ENCODE measurements around the gene TMEM95.

Gene TMEM95

DNA sequence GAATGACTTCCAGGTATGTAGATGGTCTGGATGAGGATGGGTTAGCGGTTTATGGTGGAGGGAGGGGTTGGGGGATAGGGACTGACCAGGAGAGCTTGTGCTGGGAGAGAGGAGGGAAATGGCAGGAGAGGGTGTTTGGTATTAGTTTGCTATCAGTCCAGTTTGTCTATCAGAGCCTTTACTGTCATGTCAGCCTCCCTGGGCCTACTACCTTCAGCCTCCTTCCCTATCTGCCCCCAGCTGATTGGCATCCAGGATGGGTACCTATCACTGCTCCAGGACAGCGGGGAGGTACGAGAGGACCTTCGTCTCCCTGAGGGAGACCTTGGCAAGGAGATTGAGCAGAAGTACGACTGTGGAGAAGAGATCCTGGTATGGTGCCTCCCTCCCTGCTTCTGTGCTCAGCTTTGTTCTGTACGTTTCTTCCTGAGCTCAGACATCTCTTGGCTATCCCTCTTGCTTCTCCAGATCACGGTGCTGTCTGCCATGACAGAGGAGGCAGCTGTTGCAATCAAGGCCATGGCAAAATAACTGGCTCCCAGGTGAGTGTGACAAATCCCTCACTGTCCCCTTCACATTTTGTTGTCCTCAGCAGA, 43.7 kb upstream of the TMEM95 start:
- no peak overlapping the region for H3K4me3 ChIP-seq (ENCODE audit: low read length)
- DNase-seq (ENCODE audit: low read depth), result no peak
- TF ChIP-seq, protein P1, sequence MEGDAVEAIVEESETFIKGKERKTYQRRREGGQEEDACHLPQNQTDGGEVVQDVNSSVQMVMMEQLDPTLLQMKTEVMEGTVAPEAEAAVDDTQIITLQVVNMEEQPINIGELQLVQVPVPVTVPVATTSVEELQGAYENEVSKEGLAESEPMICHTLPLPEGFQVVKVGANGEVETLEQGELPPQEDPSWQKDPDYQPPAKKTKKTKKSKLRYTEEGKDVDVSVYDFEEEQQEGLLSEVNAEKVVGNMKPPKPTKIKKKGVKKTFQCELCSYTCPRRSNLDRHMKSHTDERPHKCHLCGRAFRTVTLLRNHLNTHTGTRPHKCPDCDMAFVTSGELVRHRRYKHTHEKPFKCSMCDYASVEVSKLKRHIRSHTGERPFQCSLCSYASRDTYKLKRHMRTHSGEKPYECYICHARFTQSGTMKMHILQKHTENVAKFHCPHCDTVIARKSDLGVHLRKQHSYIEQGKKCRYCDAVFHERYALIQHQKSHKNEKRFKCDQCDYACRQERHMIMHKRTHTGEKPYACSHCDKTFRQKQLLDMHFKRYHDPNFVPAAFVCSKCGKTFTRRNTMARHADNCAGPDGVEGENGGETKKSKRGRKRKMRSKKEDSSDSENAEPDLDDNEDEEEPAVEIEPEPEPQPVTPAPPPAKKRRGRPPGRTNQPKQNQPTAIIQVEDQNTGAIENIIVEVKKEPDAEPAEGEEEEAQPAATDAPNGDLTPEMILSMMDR (conservative IDR thresholded peaks at IDR 0.05; ENCODE audit: low read length), result no peak

DNA sequence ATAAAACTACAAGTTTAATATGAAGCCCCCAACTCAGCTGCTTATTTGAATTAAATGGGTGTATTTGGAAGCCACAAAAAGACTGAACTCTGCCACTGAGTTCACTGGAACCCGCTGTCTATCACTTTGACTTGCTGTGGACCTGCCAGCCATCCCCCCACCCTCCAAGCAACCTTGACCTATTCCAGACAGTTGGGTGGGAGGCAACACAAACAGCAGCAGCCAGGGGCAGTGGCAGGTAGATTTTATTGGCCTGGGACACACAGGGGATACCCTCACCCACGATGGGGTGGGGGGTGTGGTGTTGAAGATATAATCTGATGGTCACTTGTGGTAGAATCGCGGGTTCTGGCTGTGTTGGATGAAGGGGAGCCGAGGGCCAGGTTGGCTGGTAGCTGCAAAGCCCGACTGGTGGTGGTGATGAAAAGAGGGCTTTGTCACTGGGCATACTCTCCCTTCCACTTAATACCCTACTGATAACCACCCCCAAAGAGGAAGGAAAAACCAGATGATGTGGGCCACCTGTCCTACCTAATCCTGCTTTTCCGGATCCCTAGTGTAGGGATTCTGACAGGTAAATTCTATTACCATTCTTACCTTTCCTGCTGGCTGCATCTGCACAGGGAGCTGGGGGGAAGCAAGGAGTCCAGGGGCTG, 42.4 kb upstream of the TMEM95 start:
- TF ChIP-seq, protein P1 (conservative IDR thresholded peaks at IDR 0.05; ENCODE audit: low read length), result no peak
- no peak for DNase-seq (ENCODE audit: low read depth)
- H3K4me3 ChIP-seq (ENCODE audit: low read length), result no peak overlapping the region

DNA sequence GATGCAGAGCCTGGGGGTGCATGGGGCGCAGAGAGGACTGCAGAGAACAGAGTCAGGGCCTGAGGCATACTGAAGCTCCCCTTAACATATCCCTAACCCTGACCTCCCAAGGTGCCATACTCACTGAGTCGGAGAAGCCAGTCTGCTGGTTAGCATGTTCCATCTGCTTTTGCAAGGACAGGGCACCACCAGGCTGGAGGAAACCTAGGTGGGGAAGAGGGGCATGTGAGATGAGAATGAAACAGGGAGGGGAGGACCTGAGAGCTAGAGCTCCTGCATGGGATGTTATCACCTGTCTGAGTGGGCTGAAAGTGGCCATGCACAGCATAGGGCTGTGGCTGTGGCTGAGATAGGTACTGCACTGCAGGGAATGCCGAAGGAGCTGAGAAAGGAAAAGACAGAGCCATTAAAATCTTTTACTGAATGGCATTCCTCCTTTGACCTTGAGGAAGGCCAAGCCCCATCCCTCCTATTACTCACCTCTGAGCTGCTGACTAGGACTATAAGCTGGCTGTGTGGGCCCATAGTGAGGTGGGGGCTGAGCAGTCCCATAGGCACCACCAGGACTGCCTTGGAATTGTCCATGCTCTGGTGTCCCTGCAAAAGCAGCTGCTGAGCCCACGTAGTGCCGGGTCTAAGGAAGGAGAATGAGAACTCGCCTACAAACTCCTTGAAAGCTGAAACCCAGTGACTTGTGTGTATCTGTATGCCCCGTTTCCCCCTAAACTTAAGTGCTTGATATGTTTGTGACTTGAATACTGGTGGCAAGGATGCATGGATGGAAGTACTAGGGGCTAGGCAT, 41.7 kb upstream of the TMEM95 start:
- H3K4me3 ChIP-seq (ENCODE audit: low read length), result no peak overlapping the region
- TF ChIP-seq, protein P1 (conservative IDR thresholded peaks at IDR 0.05; ENCODE audit: low read length), result no peak; the same call in 1 of the 2 replicates
- no peak for DNase-seq (ENCODE audit: low read depth)

DNA sequence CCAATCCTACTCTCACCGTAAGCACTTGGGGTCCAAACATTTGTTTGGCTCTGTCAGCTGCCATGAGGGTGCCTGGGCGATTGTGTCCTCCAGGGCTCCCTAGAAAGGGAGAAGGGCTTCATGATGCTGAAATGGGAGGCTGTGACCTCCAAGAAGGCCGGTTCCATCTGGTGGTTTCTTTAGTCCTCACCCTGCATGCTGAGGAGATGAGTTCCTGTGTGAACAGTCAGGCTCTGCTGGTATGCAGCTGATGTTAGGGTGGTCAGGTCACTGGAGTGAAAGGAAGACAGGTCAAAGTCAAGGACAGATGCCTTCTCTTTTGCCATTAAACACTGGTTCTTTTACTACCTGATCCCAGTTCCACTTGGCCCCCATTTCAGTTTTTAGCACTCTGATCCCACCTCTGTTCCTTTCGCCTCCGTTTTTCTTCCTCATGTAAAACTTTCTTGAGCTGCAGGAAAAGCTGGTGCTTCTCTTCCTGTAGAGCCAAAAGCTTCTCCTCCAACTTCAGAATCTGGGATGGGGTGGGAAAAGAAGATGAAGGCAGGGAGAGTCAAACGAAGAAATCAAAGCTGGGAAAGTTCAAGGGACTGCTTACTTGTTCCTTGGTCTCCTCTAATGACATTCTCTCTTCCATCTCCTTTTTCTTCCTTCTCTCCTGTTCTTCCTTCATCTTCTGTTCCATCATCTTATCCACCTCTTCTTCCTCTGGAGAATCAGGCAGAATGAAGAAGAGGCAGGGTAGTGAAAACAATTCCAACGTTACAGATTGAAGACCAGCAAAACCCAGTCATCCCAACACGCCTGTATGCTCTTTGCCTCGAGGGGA, 40.9 kb upstream of the TMEM95 start:
- H3K4me3 ChIP-seq (ENCODE audit: low read length), result peak overlapping the region; percentile 79
- peak; percentile 20 for DNase-seq (ENCODE audit: low read depth)
- TF ChIP-seq, protein P1 (conservative IDR thresholded peaks at IDR 0.05; ENCODE audit: low read length), result no peak

DNA sequence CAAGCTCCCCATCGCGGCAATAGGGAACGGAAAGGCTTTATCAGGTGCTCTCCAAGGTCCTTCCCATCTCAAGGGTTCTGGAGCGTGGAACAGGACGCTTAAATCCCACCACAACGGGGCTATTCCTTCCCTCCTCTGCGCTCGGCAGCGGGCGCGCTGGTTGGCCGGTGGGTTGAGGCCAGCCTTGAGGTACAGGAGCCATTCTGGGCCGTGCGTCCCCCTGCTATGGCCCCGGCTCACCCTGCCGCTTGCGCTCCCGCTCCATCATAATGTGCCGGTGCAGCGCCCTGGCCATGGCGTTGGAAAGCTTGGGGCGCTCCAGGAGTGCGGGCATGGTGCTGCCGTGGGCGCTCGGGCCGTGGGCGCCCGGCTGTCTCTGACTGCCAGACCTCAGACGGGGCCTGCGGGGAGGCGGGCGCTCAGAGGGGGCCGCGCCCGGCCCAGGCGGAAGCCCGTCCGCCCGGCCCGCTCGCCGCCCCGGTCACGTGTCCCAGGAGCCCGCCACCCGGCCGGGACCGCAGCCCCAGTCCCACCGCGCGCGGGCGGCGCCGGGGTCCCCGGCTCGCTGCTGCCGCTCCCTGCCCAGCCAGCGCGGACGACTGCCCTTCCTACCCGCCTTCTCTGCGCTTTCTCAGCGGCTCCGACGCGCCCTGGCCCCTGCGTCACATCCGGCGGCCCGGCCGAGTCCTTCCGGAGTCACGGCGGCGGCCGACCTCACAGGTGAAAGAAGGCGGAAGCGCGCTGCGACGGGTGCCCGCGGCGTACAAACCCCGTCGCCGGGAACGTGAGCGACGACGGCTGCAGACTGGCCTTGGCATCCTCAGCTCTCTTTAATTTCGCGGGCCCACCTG, 40.0 kb upstream of the TMEM95 start, which contains the start of gene GPS2:
Gene GPS2, minus strand, starts transcription at position 642 of the 851 bp plus-strand sequence. Its CDS starts 308 bp downstream, at position 334.
- peak within 1 kb of the TSS; percentile 79 for H3K4me3 ChIP-seq (ENCODE audit: low read length)
- DNase-seq (ENCODE audit: low read depth), result peak; percentile 67
- TF ChIP-seq, protein P1 (conservative IDR thresholded peaks at IDR 0.05; ENCODE audit: low read length), result no peak
